Measurements from ENCODE around the gene NDUFB3.

Gene NDUFB3

DNA sequence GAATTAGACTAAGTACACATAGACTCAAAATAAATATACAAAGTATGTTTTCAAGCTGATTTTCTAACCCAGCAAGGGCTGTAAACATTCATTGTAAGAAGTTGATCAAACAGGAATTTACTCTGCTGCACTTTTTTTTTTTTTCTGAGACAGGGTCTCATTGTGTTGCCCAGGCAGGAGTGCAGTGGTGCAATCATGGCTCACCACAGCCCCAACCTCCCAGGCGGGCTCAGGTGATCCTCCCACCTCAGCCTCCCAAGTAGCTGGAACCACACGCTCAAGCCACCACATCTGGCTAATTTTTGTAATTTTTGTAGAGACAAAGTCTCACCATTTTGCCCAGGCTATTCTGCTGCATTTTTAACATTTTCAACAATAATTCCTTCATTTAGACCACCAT, 35.8 kb downstream of the NDUFB3 start:
- Histone ChIP-seq H3K36me3 (ENCODE audit: control insufficient read depth, insufficient read depth, low read length) (no peaks in the 10 kb centered on the region), H3K27me3 (replicated peaks; ENCODE audit: control insufficient read depth, insufficient read depth, low read length) (no peaks in the 10 kb centered on the region), H3K4me3 (replicated peaks; ENCODE audit: low read depth, low read length) (no peak overlapping the region)
- no peak for DNase-seq (ENCODE audit: extremely low read depth, insufficient read length)
- TF ChIP-seq, protein P1, sequence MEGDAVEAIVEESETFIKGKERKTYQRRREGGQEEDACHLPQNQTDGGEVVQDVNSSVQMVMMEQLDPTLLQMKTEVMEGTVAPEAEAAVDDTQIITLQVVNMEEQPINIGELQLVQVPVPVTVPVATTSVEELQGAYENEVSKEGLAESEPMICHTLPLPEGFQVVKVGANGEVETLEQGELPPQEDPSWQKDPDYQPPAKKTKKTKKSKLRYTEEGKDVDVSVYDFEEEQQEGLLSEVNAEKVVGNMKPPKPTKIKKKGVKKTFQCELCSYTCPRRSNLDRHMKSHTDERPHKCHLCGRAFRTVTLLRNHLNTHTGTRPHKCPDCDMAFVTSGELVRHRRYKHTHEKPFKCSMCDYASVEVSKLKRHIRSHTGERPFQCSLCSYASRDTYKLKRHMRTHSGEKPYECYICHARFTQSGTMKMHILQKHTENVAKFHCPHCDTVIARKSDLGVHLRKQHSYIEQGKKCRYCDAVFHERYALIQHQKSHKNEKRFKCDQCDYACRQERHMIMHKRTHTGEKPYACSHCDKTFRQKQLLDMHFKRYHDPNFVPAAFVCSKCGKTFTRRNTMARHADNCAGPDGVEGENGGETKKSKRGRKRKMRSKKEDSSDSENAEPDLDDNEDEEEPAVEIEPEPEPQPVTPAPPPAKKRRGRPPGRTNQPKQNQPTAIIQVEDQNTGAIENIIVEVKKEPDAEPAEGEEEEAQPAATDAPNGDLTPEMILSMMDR (IDR thresholded peaks at IDR 0.05; ENCODE audit: insufficient read depth, low read length, poor library complexity, severe bottlenecking): no peak

DNA sequence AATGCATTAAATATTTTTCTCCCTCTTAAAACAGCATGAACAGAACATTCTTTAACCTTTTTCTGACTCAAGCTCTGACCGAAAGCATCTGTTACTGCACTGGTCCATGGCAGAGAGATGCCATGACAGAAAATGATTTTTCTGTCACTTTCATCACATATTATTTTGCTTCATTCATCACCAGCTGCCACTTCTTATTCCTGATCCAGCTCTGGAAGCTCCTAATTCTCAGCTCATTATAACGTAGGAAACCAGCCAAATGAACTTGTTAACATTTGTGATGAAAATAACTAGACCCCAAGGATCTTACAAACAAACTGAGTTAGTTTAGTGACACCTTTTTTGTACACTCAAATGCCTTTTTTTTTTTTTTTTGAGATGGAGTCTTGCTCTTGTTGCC, 36.5 kb downstream of the NDUFB3 start:
- no peaks in the 10 kb centered on the region for H3K36me3 ChIP-seq (ENCODE audit: control insufficient read depth, insufficient read depth, low read length)
- DNase-seq (ENCODE audit: extremely low read depth, insufficient read length): no peak
- no peak overlapping the region for H3K4me3 ChIP-seq (replicated peaks; ENCODE audit: low read depth, low read length)
- TF ChIP-seq, protein P1 (IDR thresholded peaks at IDR 0.05; ENCODE audit: insufficient read depth, low read length, poor library complexity, severe bottlenecking): no peak
- H3K27me3 ChIP-seq (replicated peaks; ENCODE audit: control insufficient read depth, insufficient read depth, low read length): no peaks in the 10 kb centered on the region

- H3K4me3 ChIP-seq (replicated peaks; ENCODE audit: low read depth, low read length): no peak overlapping the region
- no peaks in the 10 kb centered on the region for H3K36me3 ChIP-seq (ENCODE audit: control insufficient read depth, insufficient read depth, low read length)
- TF ChIP-seq, protein P1 (IDR thresholded peaks at IDR 0.05; ENCODE audit: insufficient read depth, low read length, poor library complexity, severe bottlenecking): no peak
- no peaks in the 10 kb centered on the region for H3K27me3 ChIP-seq (replicated peaks; ENCODE audit: control insufficient read depth, insufficient read depth, low read length)
- DNase-seq (ENCODE audit: extremely low read depth, insufficient read length): no peak
Measured at GRCh38 chr2:201109186-201109585, 37.4 kb downstream of the NDUFB3 start.

DNA sequence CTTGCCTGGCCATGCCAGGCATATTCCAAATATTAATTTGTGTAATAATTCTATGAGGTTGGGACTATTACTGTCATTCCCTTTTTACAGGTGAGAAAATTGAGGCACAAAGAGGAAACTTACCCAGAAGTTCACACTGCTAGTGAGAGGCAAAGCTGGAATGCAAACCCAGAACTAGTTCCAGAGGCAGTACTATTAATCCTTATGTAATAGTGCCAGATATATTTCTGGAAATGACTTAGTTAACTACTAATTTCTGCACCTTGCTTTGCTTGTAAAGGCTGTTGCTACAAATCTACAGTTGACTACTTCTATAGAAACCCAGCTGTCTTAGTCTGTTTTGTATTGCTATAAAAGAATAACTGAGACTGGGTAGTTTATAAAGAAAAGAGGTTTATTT, 38.8 kb downstream of the NDUFB3 start:
- DNase-seq (ENCODE audit: extremely low read depth, insufficient read length): no peak
- H3K36me3 ChIP-seq (ENCODE audit: control insufficient read depth, insufficient read depth, low read length): no peaks in the 10 kb centered on the region
- H3K27me3 ChIP-seq (replicated peaks; ENCODE audit: control insufficient read depth, insufficient read depth, low read length): no peaks in the 10 kb centered on the region
- H3K4me3 ChIP-seq (replicated peaks; ENCODE audit: low read depth, low read length): no peak overlapping the region
- TF ChIP-seq, protein P1 (IDR thresholded peaks at IDR 0.05; ENCODE audit: insufficient read depth, low read length, poor library complexity, severe bottlenecking): no peak

- Histone ChIP-seq H3K36me3 (ENCODE audit: control insufficient read depth, insufficient read depth, low read length) (no peaks in the 10 kb centered on the region), H3K27me3 (replicated peaks; ENCODE audit: control insufficient read depth, insufficient read depth, low read length) (no peaks in the 10 kb centered on the region), H3K4me3 (replicated peaks; ENCODE audit: low read depth, low read length) (no peak overlapping the region)
- TF ChIP-seq, protein P1 (IDR thresholded peaks at IDR 0.05; ENCODE audit: insufficient read depth, low read length, poor library complexity, severe bottlenecking): no peak
- DNase-seq (ENCODE audit: extremely low read depth, insufficient read length): no peak
Measured at GRCh38 chr2:201111096-201111495, 39.3 kb downstream of the NDUFB3 start.

DNA sequence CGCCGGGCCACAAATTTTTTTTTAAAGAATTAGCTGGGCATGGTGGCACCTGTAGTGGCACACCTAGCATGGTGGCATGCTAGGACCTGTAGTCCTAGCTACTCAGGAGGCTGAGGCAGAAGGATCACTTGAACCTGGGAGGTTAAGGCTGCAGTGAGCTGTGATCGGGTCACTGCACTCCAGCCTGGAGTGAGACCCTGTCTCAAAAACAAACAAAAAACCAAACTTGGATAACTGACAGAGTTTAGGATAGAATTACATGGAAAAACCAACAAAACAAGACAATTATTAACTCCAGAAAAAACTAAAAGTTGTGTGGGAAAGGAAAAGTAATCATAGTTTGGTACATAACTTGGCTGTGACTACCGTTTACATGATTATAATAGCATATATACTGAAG, 42.5 kb downstream of the NDUFB3 start:
- TF ChIP-seq, protein P1 (IDR thresholded peaks at IDR 0.05; ENCODE audit: insufficient read depth, low read length, poor library complexity, severe bottlenecking): no peak
- DNase-seq (ENCODE audit: extremely low read depth, insufficient read length): no peak
- Histone ChIP-seq H3K4me3 (replicated peaks; ENCODE audit: low read depth, low read length) (peak overlapping the region; percentile 96), H3K27me3 (replicated peaks; ENCODE audit: control insufficient read depth, insufficient read depth, low read length) (no peaks in the 10 kb centered on the region), H3K36me3 (ENCODE audit: control insufficient read depth, insufficient read depth, low read length) (no peaks in the 10 kb centered on the region)
